B cell (primary cell): ENCODE measurements around the gene PPIP5K1. TPM values are rescaled to one million over a fixed set of nuclear protein-coding genes. Genes with fewer than 3 reads are reported as not detected.
A peak's percentile ranks its signal among the peaks of the same experiment; 100 is the strongest.

ENCODE experiments used
- ATAC-seq: fragments of 200-7000 bp; cut with Tn5 transposase; one replicate; pipeline ENCODE4 v1.10.0; 2021; ENCODE audit warnings: low read depth, mild to moderate bottlenecking, moderate number of reproducible peaks, moderate library complexity
- CTCF ChIA-PET: fragments of 350-600 bp; sonication (Branson Sonifier 250); formaldehyde crosslinking; loops from one replicate; lab custom pipeline; 2021; ENCODE audit warnings: antibody characterized with exemption, inconsistent platforms; lab: Charles Lee
- POLR2A ChIA-PET: fragments of 350-600 bp; sonication (Branson Sonifier 250); formaldehyde crosslinking; loops from one replicate; lab custom pipeline; 2021; ENCODE audit warnings: antibody characterized with exemption; lab: Charles Lee
- DNase-seq: peaks from one replicate; pipeline ENCODE4 v3.0.0; 2013
- H2AFZ ChIP-seq: 2 replicates; pipeline ENCODE4 v1.6.1; 2012; ENCODE audit warnings: mild to moderate bottlenecking, low read depth, low read length; ENCODE audit not compliant: insufficient read depth, poor library complexity, severe bottlenecking
- H3K27ac ChIP-seq, 2 donors: 1 replicate in 1 of 2; 2 replicates in 1 of 2; pipeline ENCODE4 v1.5.1; 2012 to 2013; ENCODE audit warnings: low read length in 2 of 2, mild to moderate bottlenecking in 2 of 2, moderate library complexity in 1 of 2
- H3K27me3 ChIP-seq, 4 experiments: fragments of 200-600 bp in 1 of 4; sonication (generic) in 1 of 4; replicated peaks in 1 of 4; 1 replicate in 2 of 4; 2 replicates in 2 of 4; pipeline versions ENCODE4 v1.6.1 to v1.7.0; 2013 to 2016; ENCODE audit warnings: low read length in 3 of 4, mild to moderate bottlenecking in 2 of 4, mixed read lengths in 1 of 4, moderate library complexity in 1 of 4; ENCODE audit not compliant: insufficient read depth in 4 of 4, control insufficient read depth in 3 of 4; ENCODE audit errors: control extremely low read depth in 1 of 4
- H3K36me3 ChIP-seq, 2 experiments: replicated peaks in 1 of 2; 1 replicate in 1 of 2; 2 replicates in 1 of 2; pipeline versions ENCODE4 v1.6.1 to v1.7.1; 2013; ENCODE audit warnings: low read length in 1 of 2; ENCODE audit not compliant: insufficient read depth in 2 of 2, control insufficient read depth in 1 of 2; ENCODE audit errors: control extremely low read depth in 1 of 2, extremely low read depth in 1 of 2
- H3K4me1 ChIP-seq, 2 donors: fragments of 200-600 bp in 1 of 2; sonication (generic) in 1 of 2; 1 replicate in 1 of 2; 2 replicates in 1 of 2; pipeline versions ENCODE4 v1.5.1 to v1.6.1; 2013 to 2017; ENCODE audit warnings: low read length in 2 of 2; ENCODE audit not compliant: control insufficient read depth in 2 of 2, insufficient read depth in 2 of 2
- H3K4me2 ChIP-seq: replicated peaks from 2 replicates; pipeline ENCODE3; 2012; ENCODE audit warnings: mild to moderate bottlenecking, low read depth, low read length; ENCODE audit not compliant: poor library complexity, severe bottlenecking
- H3K4me3 ChIP-seq, 5 experiments: fragments of 200-600 bp in 1 of 5; sonication (generic) in 1 of 5; 1 replicate in 3 of 5; 2 replicates in 2 of 5; pipeline versions ENCODE4 v1.5.1 to v1.7.0; 2011 to 2016; ENCODE audit warnings: low read length in 4 of 5, mild to moderate bottlenecking in 4 of 5, low read depth in 2 of 5, control low read depth in 1 of 5, moderate library complexity in 1 of 5; ENCODE audit not compliant: insufficient read depth in 1 of 5; ENCODE audit errors: control extremely low read depth in 1 of 5, extremely low read depth in 1 of 5
- H3K79me2 ChIP-seq: fragments of 200-600 bp; sonication (generic); one replicate; pipeline ENCODE4 v1.6.0; 2016; ENCODE audit warnings: low read length; ENCODE audit not compliant: control insufficient read depth, insufficient read depth
- H3K9ac ChIP-seq: fragments of 200-600 bp; sonication (generic); 2 replicates; pipeline ENCODE4 v1.6.1; 2017; ENCODE audit warnings: mild to moderate bottlenecking, low read length, moderate library complexity
- H3K9me3 ChIP-seq, 3 donors: one replicate each; pipeline versions ENCODE4 v1.6.1 to v1.7.1; 2013; ENCODE audit warnings: low read length in 2 of 3; ENCODE audit not compliant: control insufficient read depth in 2 of 3, insufficient read depth in 1 of 3; ENCODE audit errors: control extremely low read depth in 1 of 3
- H4K20me1 ChIP-seq: 2 replicates; pipeline ENCODE4 v1.6.0; 2012; ENCODE audit warnings: mild to moderate bottlenecking, low read length; ENCODE audit not compliant: insufficient read depth, control insufficient read depth, poor library complexity, severe bottlenecking
- H3K27ac Mint-ChIP-seq: one replicate; pipeline ENCODE4 v1.8.0; 2021; ENCODE audit warnings: mixed read lengths
- H3K27me3 Mint-ChIP-seq: one replicate; pipeline ENCODE4 v1.8.0; 2021; ENCODE audit warnings: mixed read lengths
- H3K4me1 Mint-ChIP-seq: one replicate; pipeline ENCODE4 v1.8.0; 2021; ENCODE audit warnings: mixed read lengths
- H3K4me3 Mint-ChIP-seq: one replicate; pipeline ENCODE4 v1.8.0; 2021; ENCODE audit warnings: mixed read lengths
- H3K9me3 Mint-ChIP-seq: one replicate; pipeline ENCODE4 v1.8.0; 2022; ENCODE audit warnings: mixed read lengths; ENCODE audit not compliant: insufficient read depth
- CTCF ChIP-seq: fragments of 200-600 bp; IDR thresholded peaks from one replicate; pipeline ENCODE4 v1.8.0; 2022; ENCODE audit warnings: antibody characterized with exemption, mild to moderate bottlenecking
- EZH2 ChIP-seq: IDR thresholded peaks from 2 replicates; pipeline ENCODE4 v1.6.1; 2012; ENCODE audit warnings: borderline replicate concordance, low read depth, mild to moderate bottlenecking, moderate library complexity, low read length; ENCODE audit not compliant: insufficient read depth, poor library complexity, severe bottlenecking
- WGBS: methylation state at CpG from one replicate; pipeline ENCODE4 v1.1.5; 2013; ENCODE audit warnings: missing lambda C conversion rate; ENCODE audit not compliant: insufficient coverage; 5-methylcytosine and 5-hydroxymethylcytosine counted together
- intact Hi-C: fragments of 100-400 bp; cut with micrococcal nuclease; formaldehyde crosslinking; loops from one replicate; pipeline ENCODE4 v1.10.0; 2022
- polyA plus RNA-seq: library from polyadenylated mRNA; depleted of rRNA; stranded (reverse); fragments of >200 nt; gene quantifications from 2 replicates; pipeline ENCODE4 v1.2.3, GENCODE V29; 2012
- total RNA-seq, 2 donors: library from RNA; stranded (reverse); fragments of 120-200 nt in 1 of 2; gene quantifications; 1 replicate in 1 of 2; 2 replicates in 1 of 2; pipeline versions ENCODE4 v1.2.3 to v1.2.4, GENCODE V29; 2013 to 2022

Gene PPIP5K1
- total and polyA plus RNA-seq, 2 donors (not counting 1 experiment from before 2014, with no cell fraction given), result 40.6 to 88.9 TPM

- CTCF ChIA-PET, result interaction anchor here (9.7 kb wide), 1 partner anchor 20 kb away, joined by 97 read pairs; no protein-coding TSS in a partner anchor
- peak overlapping the region; percentile 95 for H3K9ac ChIP-seq
- H3K4me1 ChIP-seq, result peaks cover 11% of the 10 kb centered on the region in 2 donors
- H3K27ac ChIP-seq, result peak overlapping the region; percentile 42 to 98
- peaks cover 18% of the 10 kb centered on the region for H3K79me2 ChIP-seq
- 100% methylated on average over 5 of the region's 7 CpGs for WGBS
- no peaks in the 10 kb centered on the region for H4K20me1 ChIP-seq
- peak overlapping the region; percentile 96 for H2AFZ ChIP-seq
- H3K4me2 ChIP-seq, result peak overlapping the region; percentile 85
- Mint-ChIP-seq H3K27me3 (no peaks in the 10 kb centered on the region), H3K9me3 (no peaks in the 10 kb centered on the region), H3K27ac (peak overlapping the region; percentile 56), H3K4me1 (peaks cover 23% of the 10 kb centered on the region), H3K4me3 (peak overlapping the region; percentile 92)
- TF ChIP-seq EZH2 (no peak), CTCF (no peak)
- ATAC-seq (no peak), DNase-seq (no peak)
- peaks cover 1 to 9% of the 10 kb centered on the region in 2 experiments for H3K36me3 ChIP-seq
- no peaks in the 10 kb centered on the region for H3K27me3 ChIP-seq
- intact Hi-C loops, result loop anchor here (1.0 to 10.0 kb wide), 3 partner anchors 16 to 759 kb away; partner anchors contain the start of genes CDAN1, TUBGCP4 and ZSCAN29
- POLR2A ChIA-PET, result interaction anchor here (1.0 to 1.3 kb wide), 3 partner anchors 16 to 20 kb away, joined by 3 to 13 read pairs (median 4); no protein-coding TSS in a partner anchor
- H3K4me3 ChIP-seq, result peak overlapping the region in 4 of 5 experiments; percentile 76 to 92 (median 84)
- H3K9me3 ChIP-seq, result no peaks in the 10 kb centered on the region
Observed at GRCh38 chr15:43493703-43494472, 96.1 kb downstream of the PPIP5K1 start.
